Hepatocyte (in vitro differentiated cells): Measurements from ENCODE around the gene TRAF7. TPM values are rescaled to one million over a fixed set of nuclear protein-coding genes. Genes with fewer than 3 reads are reported as not detected.

Experiments
- DNase-seq: peaks from one replicate; pipeline ENCODE4 v3.0.0-alpha.2; 2016; ENCODE audit warnings: low spot score
- H2AFZ ChIP-seq: fragments of 200-600 bp; sonication (generic); 2 replicates; pipeline ENCODE4 v1.6.0; 2016; ENCODE audit warnings: antibody characterized with exemption, mild to moderate bottlenecking
- H3K27ac ChIP-seq: fragments of 200-600 bp; sonication (generic); 2 replicates; pipeline ENCODE4 v1.5.1; 2016; ENCODE audit warnings: mild to moderate bottlenecking
- H3K27me3 ChIP-seq: fragments of 200-600 bp; sonication (generic); 2 replicates; pipeline ENCODE4 v1.6.1; 2016
- H3K36me3 ChIP-seq: fragments of 200-600 bp; sonication (generic); replicated peaks from 2 replicates; pipeline ENCODE4 v1.5.1; 2016; ENCODE audit warnings: low read depth; ENCODE audit not compliant: insufficient read depth
- H3K4me1 ChIP-seq: fragments of 200-600 bp; sonication (generic); 2 replicates; pipeline ENCODE4 v1.5.1; 2016; ENCODE audit warnings: mild to moderate bottlenecking, moderate library complexity; ENCODE audit not compliant: insufficient read depth
- H3K4me2 ChIP-seq: fragments of 200-600 bp; sonication (generic); 2 replicates; pipeline ENCODE4 v1.6.0; 2016
- H3K4me3 ChIP-seq: fragments of 200-600 bp; sonication (generic); 2 replicates; pipeline ENCODE4 v1.5.1; 2016; ENCODE audit warnings: mild to moderate bottlenecking
- H3K79me2 ChIP-seq: fragments of 200-600 bp; sonication (generic); 2 replicates; pipeline ENCODE4 v1.6.0; 2017; ENCODE audit warnings: mild to moderate bottlenecking
- H3K9me2 ChIP-seq: fragments of 200-600 bp; sonication (generic); replicated peaks from 2 replicates; pipeline ENCODE4 v1.6.0; 2017; ENCODE audit warnings: mild to moderate bottlenecking; ENCODE audit not compliant: insufficient read depth
- H3K9me3 ChIP-seq: fragments of 200-600 bp; sonication (generic); 2 replicates; pipeline ENCODE4 v1.5.1; 2016; ENCODE audit warnings: low read depth, mild to moderate bottlenecking
- H4K20me1 ChIP-seq: fragments of 200-600 bp; sonication (generic); 2 replicates; pipeline ENCODE4 v1.6.0; 2016; ENCODE audit warnings: mild to moderate bottlenecking; ENCODE audit not compliant: insufficient read depth, poor library complexity, severe bottlenecking
- EZH2 ChIP-seq: fragments of 200-600 bp; sonication (generic); IDR thresholded peaks from 2 replicates; pipeline ENCODE4 v1.6.1; 2016; ENCODE audit warnings: antibody characterized with exemption, mild to moderate bottlenecking, borderline replicate concordance
- EZH2phosphoT487 ChIP-seq: fragments of 200-600 bp; sonication (generic); IDR thresholded peaks from one replicate; pipeline ENCODE4 v1.6.1; 2018; ENCODE audit warnings: antibody characterized with exemption, mild to moderate bottlenecking, low read depth, moderate library complexity; ENCODE audit not compliant: unreplicated experiment, severe bottlenecking
- WGBS: methylation state at CpG from one replicate; pipeline ENCODE4 v1.1.6; 2016; ENCODE audit warnings: low lambda C conversion rate; ENCODE audit errors: missing lambda C conversion rate; 5-methylcytosine and 5-hydroxymethylcytosine counted together
- polyA plus RNA-seq: library from polyadenylated mRNA; unstranded; fragments of >200 nt; fragmentation: Nextera tagmentation; extraction: Ambion mirVana; gene quantifications from 2 replicates; pipeline ENCODE4 v1.2.1, GENCODE V29; 2016
- total RNA-seq: library from RNA; depleted of rRNA; stranded (reverse); fragments of >200 nt; gene quantifications from 2 replicates; pipeline ENCODE4 v1.2.3, GENCODE V29; 2014
- TF ChIP-seq, protein P1 (sequence below): fragments of 200-600 bp; sonication (generic); IDR thresholded peaks from 2 replicates; pipeline ENCODE4 v1.5.1; 2016; ENCODE audit warnings: antibody characterized with exemption, mild to moderate bottlenecking; ENCODE audit not compliant: poor library complexity

TRAF7 gene
- total and polyA plus RNA-seq, 2 experiments from 2014 or later: 37.4 to 55.1 TPM

DNA sequence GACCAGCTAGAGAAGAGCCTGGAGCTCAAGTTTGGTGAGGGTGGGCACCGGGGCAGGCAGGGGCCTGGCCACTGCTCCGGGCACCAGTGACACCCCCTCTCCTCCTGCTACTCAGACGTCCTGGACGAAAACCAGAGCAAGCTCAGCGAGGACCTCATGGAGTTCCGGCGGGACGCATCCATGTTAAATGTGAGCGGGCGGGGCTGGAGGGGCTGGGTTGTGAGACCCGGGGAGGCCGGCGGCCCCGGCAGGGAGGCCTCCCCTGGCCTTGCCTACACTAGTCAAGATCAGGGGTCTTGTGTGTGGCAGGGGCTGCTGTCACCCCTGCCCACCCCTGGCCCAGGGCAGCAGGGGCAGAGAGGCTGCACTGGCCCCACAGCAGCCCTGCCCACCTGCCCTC, 17.8 kb downstream of the TRAF7 start:
- Histone ChIP-seq H4K20me1 (no peaks in the 10 kb centered on the region), H3K4me3 (no peak overlapping the region), H3K27ac (no peak overlapping the region), H2AFZ (no peak overlapping the region), H3K4me2 (no peak overlapping the region), H3K36me3 (no peaks in the 10 kb centered on the region), H3K27me3 (no peaks in the 10 kb centered on the region), H3K4me1 (no peaks in the 10 kb centered on the region), H3K79me2 (no peaks in the 10 kb centered on the region), H3K9me2 (no peaks in the 10 kb centered on the region), H3K9me3 (no peaks in the 10 kb centered on the region)
- no peak for DNase-seq
- TF ChIP-seq, protein P1, sequence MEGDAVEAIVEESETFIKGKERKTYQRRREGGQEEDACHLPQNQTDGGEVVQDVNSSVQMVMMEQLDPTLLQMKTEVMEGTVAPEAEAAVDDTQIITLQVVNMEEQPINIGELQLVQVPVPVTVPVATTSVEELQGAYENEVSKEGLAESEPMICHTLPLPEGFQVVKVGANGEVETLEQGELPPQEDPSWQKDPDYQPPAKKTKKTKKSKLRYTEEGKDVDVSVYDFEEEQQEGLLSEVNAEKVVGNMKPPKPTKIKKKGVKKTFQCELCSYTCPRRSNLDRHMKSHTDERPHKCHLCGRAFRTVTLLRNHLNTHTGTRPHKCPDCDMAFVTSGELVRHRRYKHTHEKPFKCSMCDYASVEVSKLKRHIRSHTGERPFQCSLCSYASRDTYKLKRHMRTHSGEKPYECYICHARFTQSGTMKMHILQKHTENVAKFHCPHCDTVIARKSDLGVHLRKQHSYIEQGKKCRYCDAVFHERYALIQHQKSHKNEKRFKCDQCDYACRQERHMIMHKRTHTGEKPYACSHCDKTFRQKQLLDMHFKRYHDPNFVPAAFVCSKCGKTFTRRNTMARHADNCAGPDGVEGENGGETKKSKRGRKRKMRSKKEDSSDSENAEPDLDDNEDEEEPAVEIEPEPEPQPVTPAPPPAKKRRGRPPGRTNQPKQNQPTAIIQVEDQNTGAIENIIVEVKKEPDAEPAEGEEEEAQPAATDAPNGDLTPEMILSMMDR: no peak
- no peak for TF ChIP-seq EZH2phosphoT487
- TF ChIP-seq EZH2: no peak
- WGBS: 92% methylated on average over 14 of the region's 14 CpGs

DNA sequence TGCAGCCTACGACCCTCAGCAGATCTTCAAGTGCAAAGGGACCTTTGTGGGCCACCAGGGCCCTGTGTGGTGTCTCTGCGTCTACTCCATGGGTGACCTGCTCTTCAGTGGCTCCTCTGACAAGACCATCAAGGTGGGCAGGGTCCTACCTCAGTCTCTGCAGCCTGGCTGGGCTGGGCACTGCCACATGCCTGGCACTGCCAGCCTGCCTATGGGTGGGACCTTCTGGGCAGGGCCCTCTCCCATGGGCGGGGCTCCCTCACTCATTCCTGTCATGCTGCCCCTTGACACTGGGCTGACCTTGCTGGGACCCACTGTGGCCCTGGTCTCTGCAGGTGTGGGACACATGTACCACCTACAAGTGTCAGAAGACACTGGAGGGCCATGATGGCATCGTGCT, 18.3 kb downstream of the TRAF7 start:
- 100% methylated on average over 4 of the region's 4 CpGs for WGBS

DNA sequence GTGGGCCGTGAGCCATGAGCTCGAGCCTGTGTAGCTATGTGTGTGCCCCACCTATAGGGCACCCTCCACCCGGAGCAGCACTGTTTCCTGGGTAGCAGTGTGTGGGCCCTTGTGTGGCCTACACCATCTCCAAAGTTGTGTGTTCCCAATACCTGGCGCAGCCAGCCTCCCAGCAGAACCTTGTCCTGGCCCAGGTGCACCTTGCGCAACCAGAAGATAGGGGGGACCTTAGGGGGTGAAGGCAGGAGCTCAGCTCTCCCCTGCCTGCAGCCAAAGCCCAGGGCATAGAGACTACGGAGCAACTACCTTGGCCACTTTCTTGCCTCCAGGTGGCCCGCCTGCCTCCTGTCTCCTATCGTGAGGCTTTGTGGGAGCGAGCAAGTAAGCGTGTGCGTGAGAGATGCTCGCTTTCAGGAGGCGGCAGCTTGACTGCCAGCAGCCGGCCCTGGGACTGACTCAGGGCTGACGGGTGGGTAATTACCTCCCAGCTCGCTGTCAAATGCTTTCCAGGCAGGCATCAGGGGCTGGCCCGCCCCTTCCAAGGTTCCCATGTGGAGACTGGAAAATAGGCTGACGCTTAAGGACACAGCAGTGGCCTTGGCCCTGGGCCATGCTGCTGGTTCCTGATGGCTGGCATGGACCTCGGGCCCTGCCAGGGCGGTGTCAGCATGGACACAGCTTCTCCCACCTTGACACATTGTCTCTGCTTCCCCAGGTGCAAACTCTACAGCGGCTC, 19.0 kb downstream of the TRAF7 start:
- Histone ChIP-seq H4K20me1 (no peaks in the 10 kb centered on the region), H2AFZ (no peak overlapping the region), H3K4me2 (no peak overlapping the region), H3K9me3 (no peaks in the 10 kb centered on the region), H3K4me1 (no peaks in the 10 kb centered on the region), H3K79me2 (no peaks in the 10 kb centered on the region), H3K4me3 (no peak overlapping the region), H3K27ac (no peak overlapping the region), H3K27me3 (no peaks in the 10 kb centered on the region), H3K9me2 (no peaks in the 10 kb centered on the region), H3K36me3 (no peaks in the 10 kb centered on the region)
- 96% methylated on average over 21 of the region's 21 CpGs for WGBS
- no peak for TF ChIP-seq EZH2phosphoT487
- TF ChIP-seq, protein P1: no peak
- no peak for TF ChIP-seq EZH2
- DNase-seq: no peak

More for the DNA sequence above, 18.3 kb downstream of the TRAF7 start:
- no peaks in the 10 kb centered on the region for H3K79me2 ChIP-seq
- no peak for TF ChIP-seq EZH2
- TF ChIP-seq, protein P1: no peak
- no peak for TF ChIP-seq EZH2phosphoT487
- no peak overlapping the region for H2AFZ ChIP-seq
- H3K36me3 ChIP-seq: no peaks in the 10 kb centered on the region
- no peak overlapping the region for H3K27ac ChIP-seq
- H4K20me1 ChIP-seq: no peaks in the 10 kb centered on the region
- H3K4me1 ChIP-seq: no peaks in the 10 kb centered on the region
- H3K4me3 ChIP-seq: no peak overlapping the region
- no peak overlapping the region for H3K4me2 ChIP-seq
- no peak for DNase-seq
- H3K9me2 ChIP-seq: no peaks in the 10 kb centered on the region
- H3K27me3 ChIP-seq: no peaks in the 10 kb centered on the region
- no peaks in the 10 kb centered on the region for H3K9me3 ChIP-seq
